Measurements from ENCODE around the gene RCCD1.
A peak's percentile ranks its signal among the peaks of the same experiment; 100 is the strongest.

RCCD1 gene

GRCh38 chr15:90981681-90982080 is 27.0 kb downstream of the RCCD1 start:
- Histone ChIP-seq H3K79me2 (ENCODE audit: control insufficient read depth, insufficient read depth, low read length) (peaks cover 20% of the 10 kb centered on the region), H3K23ac (ENCODE audit: low read length) (no peak overlapping the region), H3K9ac (ENCODE audit: low read length) (no peak overlapping the region), H3K56ac (ENCODE audit: low read length) (no peak overlapping the region), H3K27me3 (ENCODE audit: insufficient read depth, low read length, poor library complexity) (no peaks in the 10 kb centered on the region), H2AK5ac (ENCODE audit: low read length) (no peak overlapping the region), H3K27ac (ENCODE audit: low read depth, low read length) (no peak overlapping the region), H3K4me1 (ENCODE audit: control insufficient read depth, low read depth, low read length) (no peaks in the 10 kb centered on the region), H2BK120ac (ENCODE audit: low read depth, low read length) (no peak overlapping the region), H3K4me2 (ENCODE audit: low read length) (no peak overlapping the region), H3K4ac (ENCODE audit: low read depth, low read length) (no peak overlapping the region), H4K5ac (ENCODE audit: low read length) (no peak overlapping the region), H3K79me1 (ENCODE audit: low read length) (peaks cover 10% of the 10 kb centered on the region), H3K4me3 (ENCODE audit: low read length) (no peak overlapping the region), H3K36me3 (ENCODE audit: control insufficient read depth, insufficient read depth, low read length) (peaks cover 26% of the 10 kb centered on the region), H2BK5ac (ENCODE audit: low read length) (no peak overlapping the region), H3K18ac (ENCODE audit: low read length) (no peak overlapping the region), H2BK15ac (replicated peaks; ENCODE audit: low read depth) (no peak overlapping the region), H4K8ac (ENCODE audit: low read depth, low read length) (no peak overlapping the region)
- WGBS (ENCODE audit: extremely low coverage, insufficient coverage, low lambda C conversion rate), result no CpG with 5 or more reads among the region's 6 CpGs
- no peak for DNase-seq

- Histone ChIP-seq H3K4me2 (ENCODE audit: low read length) (no peak overlapping the region), H2BK5ac (ENCODE audit: low read length) (no peak overlapping the region), H3K23ac (ENCODE audit: low read length) (no peak overlapping the region), H2BK120ac (ENCODE audit: low read depth, low read length) (no peak overlapping the region), H3K9ac (ENCODE audit: low read length) (no peak overlapping the region), H4K5ac (ENCODE audit: low read length) (no peak overlapping the region), H3K18ac (ENCODE audit: low read length) (no peak overlapping the region), H3K4ac (ENCODE audit: low read depth, low read length) (no peak overlapping the region), H3K4me1 (ENCODE audit: control insufficient read depth, low read depth, low read length) (no peaks in the 10 kb centered on the region), H3K27me3 (ENCODE audit: insufficient read depth, low read length, poor library complexity) (no peaks in the 10 kb centered on the region), H3K36me3 (ENCODE audit: control insufficient read depth, insufficient read depth, low read length) (peaks cover 26% of the 10 kb centered on the region), H4K8ac (ENCODE audit: low read depth, low read length) (no peak overlapping the region), H3K79me1 (ENCODE audit: low read length) (peaks cover 11% of the 10 kb centered on the region), H3K27ac (ENCODE audit: low read depth, low read length) (no peak overlapping the region), H3K4me3 (ENCODE audit: low read length) (no peak overlapping the region), H2AK5ac (ENCODE audit: low read length) (no peak overlapping the region), H3K56ac (ENCODE audit: low read length) (no peak overlapping the region), H3K79me2 (ENCODE audit: control insufficient read depth, insufficient read depth, low read length) (peaks cover 24% of the 10 kb centered on the region), H2BK15ac (replicated peaks; ENCODE audit: low read depth) (no peak overlapping the region)
- no peak for DNase-seq
- WGBS (ENCODE audit: extremely low coverage, insufficient coverage, low lambda C conversion rate), result no CpG with 5 or more reads among the region's 5 CpGs
These were observed 27.5 kb downstream of the RCCD1 start for GRCh38 chr15:90982135-90982534.

GRCh38 chr15:90986790-90987507 is 32.3 kb downstream of the RCCD1 start:
- no peak overlapping the region for H2BK15ac ChIP-seq (replicated peaks; ENCODE audit: low read depth)
- no peak overlapping the region for H3K4ac ChIP-seq (ENCODE audit: low read depth, low read length)
- H3K79me1 ChIP-seq (ENCODE audit: low read length), result peaks cover 20% of the 10 kb centered on the region
- no peak overlapping the region for H2BK120ac ChIP-seq (ENCODE audit: low read depth, low read length)
- H3K27ac ChIP-seq (ENCODE audit: low read depth, low read length), result no peak overlapping the region
- WGBS (ENCODE audit: extremely low coverage, insufficient coverage, low lambda C conversion rate), result 100% methylated on average over 1 of the region's 11 CpGs
- no peaks in the 10 kb centered on the region for H3K27me3 ChIP-seq (ENCODE audit: insufficient read depth, low read length, poor library complexity)
- no peak overlapping the region for H3K18ac ChIP-seq (ENCODE audit: low read length)
- H3K4me1 ChIP-seq (ENCODE audit: control insufficient read depth, low read depth, low read length), result peaks cover 3% of the 10 kb centered on the region
- no peak overlapping the region for H3K9ac ChIP-seq (ENCODE audit: low read length)
- no peak overlapping the region for H4K8ac ChIP-seq (ENCODE audit: low read depth, low read length)
- no peak overlapping the region for H3K56ac ChIP-seq (ENCODE audit: low read length)
- H4K5ac ChIP-seq (ENCODE audit: low read length), result no peak overlapping the region
- no peak overlapping the region for H2BK5ac ChIP-seq (ENCODE audit: low read length)
- no peak for DNase-seq
- no peak overlapping the region for H3K23ac ChIP-seq (ENCODE audit: low read length)
- no peak overlapping the region for H3K4me2 ChIP-seq (ENCODE audit: low read length)
- peaks cover 60% of the 10 kb centered on the region for H3K79me2 ChIP-seq (ENCODE audit: control insufficient read depth, insufficient read depth, low read length)
- H3K36me3 ChIP-seq (ENCODE audit: control insufficient read depth, insufficient read depth, low read length), result peaks cover 5% of the 10 kb centered on the region
- H3K4me3 ChIP-seq (ENCODE audit: low read length), result no peak overlapping the region
- no peak overlapping the region for H2AK5ac ChIP-seq (ENCODE audit: low read length)

GRCh38 chr15:90987561-90988141 is 33.0 kb downstream of the RCCD1 start:
- no peak for DNase-seq
- H4K5ac ChIP-seq (ENCODE audit: low read length), result no peak overlapping the region
- H3K4me2 ChIP-seq (ENCODE audit: low read length), result no peak overlapping the region
- no peak overlapping the region for H2BK120ac ChIP-seq (ENCODE audit: low read depth, low read length)
- no peak overlapping the region for H3K23ac ChIP-seq (ENCODE audit: low read length)
- no peak overlapping the region for H3K56ac ChIP-seq (ENCODE audit: low read length)
- peaks cover 4% of the 10 kb centered on the region for H3K36me3 ChIP-seq (ENCODE audit: control insufficient read depth, insufficient read depth, low read length)
- no CpG with 5 or more reads among the region's 7 CpGs for WGBS (ENCODE audit: extremely low coverage, insufficient coverage, low lambda C conversion rate)
- no peak overlapping the region for H3K27ac ChIP-seq (ENCODE audit: low read depth, low read length)
- no peak overlapping the region for H3K4ac ChIP-seq (ENCODE audit: low read depth, low read length)
- H3K4me1 ChIP-seq (ENCODE audit: control insufficient read depth, low read depth, low read length), result peaks cover 3% of the 10 kb centered on the region
- no peak overlapping the region for H2BK5ac ChIP-seq (ENCODE audit: low read length)
- no peak overlapping the region for H4K8ac ChIP-seq (ENCODE audit: low read depth, low read length)
- no peak overlapping the region for H2BK15ac ChIP-seq (replicated peaks; ENCODE audit: low read depth)
- no peak overlapping the region for H3K9ac ChIP-seq (ENCODE audit: low read length)
- H2AK5ac ChIP-seq (ENCODE audit: low read length), result no peak overlapping the region
- H3K79me1 ChIP-seq (ENCODE audit: low read length), result peaks cover 20% of the 10 kb centered on the region
- peaks cover 66% of the 10 kb centered on the region for H3K79me2 ChIP-seq (ENCODE audit: control insufficient read depth, insufficient read depth, low read length)
- H3K18ac ChIP-seq (ENCODE audit: low read length), result no peak overlapping the region
- no peak overlapping the region for H3K4me3 ChIP-seq (ENCODE audit: low read length)
- H3K27me3 ChIP-seq (ENCODE audit: insufficient read depth, low read length, poor library complexity), result no peaks in the 10 kb centered on the region

- H3K27me3 ChIP-seq (ENCODE audit: insufficient read depth, low read length, poor library complexity), result no peaks in the 10 kb centered on the region
- H3K79me2 ChIP-seq (ENCODE audit: control insufficient read depth, insufficient read depth, low read length), result peaks cover 70% of the 10 kb centered on the region
- no peak overlapping the region for H3K4ac ChIP-seq (ENCODE audit: low read depth, low read length)
- H3K79me1 ChIP-seq (ENCODE audit: low read length), result peaks cover 17% of the 10 kb centered on the region
- peak; percentile 38 for DNase-seq
- H2BK5ac ChIP-seq (ENCODE audit: low read length), result no peak overlapping the region
- no peak overlapping the region for H3K27ac ChIP-seq (ENCODE audit: low read depth, low read length)
- H3K9ac ChIP-seq (ENCODE audit: low read length), result peak overlapping the region; percentile 5
- H3K4me1 ChIP-seq (ENCODE audit: control insufficient read depth, low read depth, low read length), result peaks cover 3% of the 10 kb centered on the region
- H3K4me2 ChIP-seq (ENCODE audit: low read length), result no peak overlapping the region
- no peak overlapping the region for H4K5ac ChIP-seq (ENCODE audit: low read length)
- H3K36me3 ChIP-seq (ENCODE audit: control insufficient read depth, insufficient read depth, low read length), result peaks cover under 1% of the 10 kb centered on the region
- H3K56ac ChIP-seq (ENCODE audit: low read length), result peak overlapping the region; percentile 30
- no CpG with 5 or more reads among the region's 6 CpGs for WGBS (ENCODE audit: extremely low coverage, insufficient coverage, low lambda C conversion rate)
- H4K8ac ChIP-seq (ENCODE audit: low read depth, low read length), result no peak overlapping the region
- no peak overlapping the region for H2BK120ac ChIP-seq (ENCODE audit: low read depth, low read length)
- no peak overlapping the region for H3K4me3 ChIP-seq (ENCODE audit: low read length)
- H2AK5ac ChIP-seq (ENCODE audit: low read length), result no peak overlapping the region
- no peak overlapping the region for H3K18ac ChIP-seq (ENCODE audit: low read length)
- H2BK15ac ChIP-seq (replicated peaks; ENCODE audit: low read depth), result no peak overlapping the region
- H3K23ac ChIP-seq (ENCODE audit: low read length), result no peak overlapping the region
These were observed 33.6 kb downstream of the RCCD1 start for GRCh38 chr15:90988296-90988695.
